Nephron progenitor cell (in vitro differentiated cells): ENCODE data around the gene IL1RL2.

Experiments
- DNase-seq: peaks from one replicate; pipeline ENCODE4 v3.0.0; 2021
- H3K27ac Mint-ChIP-seq: 2 replicates; pipeline ENCODE4 v1.8.0; 2021; ENCODE audit warnings: mild to moderate bottlenecking, moderate library complexity, mixed read lengths
- H3K27me3 Mint-ChIP-seq: 2 replicates; pipeline ENCODE4 v1.8.0; 2021; ENCODE audit warnings: mild to moderate bottlenecking, low read depth, mixed read lengths; ENCODE audit not compliant: poor library complexity
- H3K36me3 Mint-ChIP-seq: 2 replicates; pipeline ENCODE4 v1.8.0; 2021; ENCODE audit warnings: low read depth, mixed read lengths
- H3K4me1 Mint-ChIP-seq: 2 replicates; pipeline ENCODE4 v1.8.0; 2021; ENCODE audit warnings: mixed read lengths
- H3K4me3 Mint-ChIP-seq: 2 replicates; pipeline ENCODE4 v1.8.0; 2021; ENCODE audit warnings: mild to moderate bottlenecking, moderate library complexity, mixed read lengths
- H3K9me3 Mint-ChIP-seq: 2 replicates; pipeline ENCODE4 v1.8.0; 2021; ENCODE audit warnings: mild to moderate bottlenecking, moderate library complexity, mixed read lengths
- CTCF ChIP-seq: fragments of 200-600 bp; sonication (generic); IDR thresholded peaks from 2 replicates; pipeline ENCODE4 v1.5.0; 2021; ENCODE audit warnings: antibody characterized with exemption

The IL1RL2 gene

GRCh38 chr2:102190430-102191107 is 3.7 kb downstream of the IL1RL2 start:
- DNase-seq, result no peak
- Mint-ChIP-seq H3K4me1 (peaks cover 4% of the 10 kb centered on the region), H3K9me3 (peaks cover 16% of the 10 kb centered on the region), H3K27me3 (peaks cover 40% of the 10 kb centered on the region), H3K4me3 (no peak overlapping the region), H3K27ac (no peak overlapping the region), H3K36me3 (peaks cover 4% of the 10 kb centered on the region)
- no peak for TF ChIP-seq CTCF

GRCh38 chr2:102191501-102191900 is 4.7 kb downstream of the IL1RL2 start:
- peaks cover 32% of the 10 kb centered on the region for H3K27me3 Mint-ChIP-seq
- peaks cover 13% of the 10 kb centered on the region for H3K9me3 Mint-ChIP-seq
- no peak for TF ChIP-seq CTCF
- no peak for DNase-seq
- no peak overlapping the region for H3K4me3 Mint-ChIP-seq
- peaks cover 4% of the 10 kb centered on the region for H3K4me1 Mint-ChIP-seq
- H3K27ac Mint-ChIP-seq, result no peak overlapping the region
- H3K36me3 Mint-ChIP-seq, result peaks cover 4% of the 10 kb centered on the region

GRCh38 chr2:102193074-102193473 is 6.3 kb downstream of the IL1RL2 start:
- H3K27me3 Mint-ChIP-seq, result peaks cover 21% of the 10 kb centered on the region
- DNase-seq, result no peak
- peaks cover under 1% of the 10 kb centered on the region for H3K4me1 Mint-ChIP-seq

GRCh38 chr2:102194609-102195268 is 7.9 kb downstream of the IL1RL2 start:
- no peaks in the 10 kb centered on the region for H3K36me3 Mint-ChIP-seq
- no peaks in the 10 kb centered on the region for H3K4me1 Mint-ChIP-seq
- H3K27ac Mint-ChIP-seq, result no peak overlapping the region
- no peak for TF ChIP-seq CTCF
- DNase-seq, result no peak
- no peaks in the 10 kb centered on the region for H3K9me3 Mint-ChIP-seq
- H3K4me3 Mint-ChIP-seq, result no peak overlapping the region
- peaks cover 8% of the 10 kb centered on the region for H3K27me3 Mint-ChIP-seq

More at GRCh38 chr2:102193074-102193473, 6.3 kb downstream of the IL1RL2 start:
- Mint-ChIP-seq H3K36me3 (peaks cover under 1% of the 10 kb centered on the region), H3K4me3 (no peak overlapping the region), H3K27ac (no peak overlapping the region), H3K9me3 (peaks cover 5% of the 10 kb centered on the region)
- no peak for TF ChIP-seq CTCF

- H3K9me3 Mint-ChIP-seq, result no peaks in the 10 kb centered on the region
- H3K36me3 Mint-ChIP-seq, result no peaks in the 10 kb centered on the region
- no peak for TF ChIP-seq CTCF
- DNase-seq, result no peak
- H3K27me3 Mint-ChIP-seq, result peaks cover 8% of the 10 kb centered on the region
- H3K4me1 Mint-ChIP-seq, result peaks cover 4% of the 10 kb centered on the region
- no peak overlapping the region for H3K4me3 Mint-ChIP-seq
- no peak overlapping the region for H3K27ac Mint-ChIP-seq
Measured at GRCh38 chr2:102197389-102198137, 10.7 kb downstream of the IL1RL2 start.
